SK-N-MC (cell line): Measurements from ENCODE around the gene ZMYND8.

Source experiments
- EZH2 ChIP-seq: fragments of 200-600 bp; sonication (generic); IDR thresholded peaks from one replicate; pipeline ENCODE4 v1.6.1; 2017; ENCODE audit warnings: antibody characterized with exemption
- FOXP2 ChIP-seq: optimal IDR thresholded peaks from 2 replicates; pipeline ENCODE3; 2011; ENCODE audit warnings: mild to moderate bottlenecking, moderate library complexity; ENCODE audit not compliant: insufficient read depth; ENCODE audit errors: extremely low read length, control extremely low read depth
- POLR2AphosphoS5 ChIP-seq: IDR thresholded peaks from 2 replicates; pipeline ENCODE4 v1.6.1; 2012; ENCODE audit warnings: mild to moderate bottlenecking, low read depth, low read length, borderline replicate concordance

DNA sequence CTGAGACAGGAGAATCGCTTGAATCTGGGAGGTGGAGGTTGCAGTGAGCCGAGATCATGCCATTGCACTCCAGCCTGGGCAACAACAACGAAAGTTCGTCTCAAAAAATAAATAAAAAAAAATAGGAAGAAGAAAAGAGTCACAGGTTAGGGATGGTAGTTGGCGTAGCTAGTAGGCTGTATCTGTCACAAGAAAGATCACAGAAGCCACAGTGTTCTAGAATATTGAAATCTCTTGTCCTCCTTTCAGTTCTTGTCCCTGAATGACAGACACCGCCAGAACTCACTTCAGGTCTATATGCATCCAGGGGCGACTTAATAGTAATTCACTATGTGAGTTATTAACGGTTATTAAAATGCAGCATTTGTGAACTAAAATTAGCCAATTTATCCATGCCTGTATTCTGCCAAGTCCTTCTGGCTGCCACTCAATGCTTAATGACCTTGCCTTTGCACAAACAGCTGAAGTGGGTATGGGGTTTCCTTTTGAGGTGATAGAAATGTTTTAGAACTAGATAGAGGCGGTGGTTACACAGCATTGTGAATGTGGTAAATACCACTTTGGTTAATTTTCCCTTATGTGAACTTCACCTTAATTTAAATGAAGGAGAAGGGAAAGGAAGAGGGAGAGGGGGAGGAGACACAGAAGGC, 41.3 kb upstream of the ZMYND8 start:
- TF ChIP-seq EZH2 (no peak), POLR2AphosphoS5 (no peak), FOXP2 (no peak)
